WTC11 (cell line): ENCODE data around the gene ABCA3. TPM values are rescaled to one million over a fixed set of nuclear protein-coding genes. Genes with fewer than 3 reads are reported as not detected.

Experiments used
- ATAC-seq: fragments of 200-7000 bp; cut with Tn5 transposase; 2 replicates; pipeline ENCODE4 v1.10.0; 2021; ENCODE audit warnings: mild to moderate bottlenecking, moderate library complexity
- CTCF ChIA-PET: fragments of 300-600 bp; sonication (Branson Sonifier 250); formaldehyde crosslinking; loops from one replicate; lab custom pipeline; 2021; ENCODE audit warnings: antibody characterized with exemption; lab: Charles Lee
- POLR2A ChIA-PET: fragments of 350-600 bp; sonication (Branson Sonifier 250); formaldehyde crosslinking; loops from one replicate; lab custom pipeline; 2021; ENCODE audit warnings: antibody characterized with exemption; lab: Charles Lee
- DNase-seq: peaks from one replicate; pipeline ENCODE4 v3.0.0; 2021; ENCODE audit warnings: low spot score
- H3K27ac Mint-ChIP-seq: 2 replicates; pipeline ENCODE4 v1.8.0; 2021; ENCODE audit warnings: mixed read lengths
- H3K27me3 Mint-ChIP-seq: 2 replicates; pipeline ENCODE4 v1.8.0; 2021; ENCODE audit warnings: low read depth, mild to moderate bottlenecking, moderate library complexity, mixed read lengths
- H3K36me3 Mint-ChIP-seq: 2 replicates; pipeline ENCODE4 v1.8.0; 2021; ENCODE audit warnings: mixed read lengths
- H3K4me1 Mint-ChIP-seq: 2 replicates; pipeline ENCODE4 v1.8.0; 2022; ENCODE audit warnings: mixed read lengths
- H3K4me3 Mint-ChIP-seq: 2 replicates; pipeline ENCODE4 v1.8.0; 2021; ENCODE audit warnings: mild to moderate bottlenecking, moderate library complexity, mixed read lengths
- H3K9me3 Mint-ChIP-seq: 2 replicates; pipeline ENCODE4 v1.8.0; 2021; ENCODE audit warnings: mixed read lengths
- CREB1 ChIP-seq: sonication (generic); formaldehyde crosslinking; IDR thresholded peaks from 2 replicates; pipeline ENCODE4 v1.8.0; 2023; ENCODE audit warnings: mild to moderate bottlenecking, missing genetic modification reagents
- CREM ChIP-seq: sonication (generic); formaldehyde crosslinking; IDR thresholded peaks from 2 replicates; pipeline ENCODE4 v1.8.1; 2022; ENCODE audit warnings: mild to moderate bottlenecking, missing genetic modification reagents, moderate library complexity
- EMX1 ChIP-seq: fragments of 250-450 bp; sonication (Bioruptor Pico); IDR thresholded peaks from 2 replicates; pipeline ENCODE4 v1.8.0; 2021; ENCODE audit warnings: mild to moderate bottlenecking
- FOXP1 ChIP-seq: sonication (generic); formaldehyde crosslinking; IDR thresholded peaks from 2 replicates; pipeline ENCODE4 v1.8.0; 2022; ENCODE audit warnings: missing genetic modification reagents, mild to moderate bottlenecking, moderate library complexity, borderline replicate concordance
- GABPB1 ChIP-seq: sonication (generic); formaldehyde crosslinking; IDR thresholded peaks from 2 replicates; pipeline ENCODE4 v1.8.1; 2023; ENCODE audit warnings: mild to moderate bottlenecking, missing genetic modification reagents
- MYBL2 ChIP-seq: sonication (generic); formaldehyde crosslinking; IDR thresholded peaks from 2 replicates; pipeline ENCODE4 v1.8.1; 2023; ENCODE audit warnings: mild to moderate bottlenecking, moderate library complexity, missing genetic modification reagents
- NFE2L1 ChIP-seq: sonication (generic); formaldehyde crosslinking; IDR thresholded peaks from 2 replicates; pipeline ENCODE4 v1.8.1; 2023; ENCODE audit warnings: missing genetic modification reagents
- NFYB ChIP-seq: sonication (generic); formaldehyde crosslinking; conservative IDR thresholded peaks from 2 replicates; pipeline ENCODE4 v1.8.0; 2022; ENCODE audit warnings: low read depth, missing genetic modification reagents
- SMAD3 ChIP-seq: sonication (generic); formaldehyde crosslinking; IDR thresholded peaks from 2 replicates; pipeline ENCODE4 v1.8.0; 2022; ENCODE audit warnings: missing genetic modification reagents, mild to moderate bottlenecking, borderline replicate concordance
- TCF7 ChIP-seq: sonication (generic); formaldehyde crosslinking; IDR thresholded peaks from 2 replicates; pipeline ENCODE4 v1.8.0; 2022; ENCODE audit warnings: mild to moderate bottlenecking, low read depth, missing genetic modification reagents, moderate library complexity
- TEAD1 ChIP-seq: sonication (generic); formaldehyde crosslinking; IDR thresholded peaks from 2 replicates; pipeline ENCODE4 v1.8.0; 2022; ENCODE audit warnings: mild to moderate bottlenecking, missing genetic modification reagents
- TP53 ChIP-seq: sonication (generic); formaldehyde crosslinking; IDR thresholded peaks from 2 replicates; pipeline ENCODE4 v1.8.1; 2023; ENCODE audit warnings: mild to moderate bottlenecking, missing genetic modification reagents
- ZNF121 ChIP-seq: sonication (generic); formaldehyde crosslinking; IDR thresholded peaks from 2 replicates; pipeline ENCODE4 v1.8.0; 2023; ENCODE audit warnings: missing genetic modification reagents
- ZNF138 ChIP-seq: sonication (generic); formaldehyde crosslinking; conservative IDR thresholded peaks from 2 replicates; pipeline ENCODE4 v1.8.1; 2022; ENCODE audit warnings: mild to moderate bottlenecking, moderate library complexity, missing genetic modification reagents
- ZNF219 ChIP-seq: sonication (generic); formaldehyde crosslinking; IDR thresholded peaks from 2 replicates; pipeline ENCODE4 v1.8.0; 2023; ENCODE audit warnings: missing genetic modification reagents, mild to moderate bottlenecking, borderline replicate concordance
- total RNA-seq: library from RNA; stranded (reverse); gene quantifications from 3 replicates; pipeline ENCODE4 v1.2.3, GENCODE V29; 2021
- TF ChIP-seq, protein P1 (sequence below): sonication (generic); formaldehyde crosslinking; IDR thresholded peaks from 2 replicates; pipeline ENCODE4 v1.8.0; 2022; ENCODE audit warnings: missing genetic modification reagents
- TF ChIP-seq, protein P2 (sequence below): fragments of 200-600 bp; IDR thresholded peaks from 2 replicates; pipeline ENCODE4 v1.8.0; 2022; ENCODE audit warnings: antibody characterized with exemption
- TF ChIP-seq, protein P3 (sequence below): sonication (generic); formaldehyde crosslinking; IDR thresholded peaks from 2 replicates; pipeline ENCODE4 v1.8.1; 2022; ENCODE audit warnings: low read depth, mild to moderate bottlenecking, moderate library complexity, missing genetic modification reagents, borderline replicate concordance

Gene ABCA3
- total RNA-seq, 1 experiment from 2014 or later: 12.1 TPM

DNA sequence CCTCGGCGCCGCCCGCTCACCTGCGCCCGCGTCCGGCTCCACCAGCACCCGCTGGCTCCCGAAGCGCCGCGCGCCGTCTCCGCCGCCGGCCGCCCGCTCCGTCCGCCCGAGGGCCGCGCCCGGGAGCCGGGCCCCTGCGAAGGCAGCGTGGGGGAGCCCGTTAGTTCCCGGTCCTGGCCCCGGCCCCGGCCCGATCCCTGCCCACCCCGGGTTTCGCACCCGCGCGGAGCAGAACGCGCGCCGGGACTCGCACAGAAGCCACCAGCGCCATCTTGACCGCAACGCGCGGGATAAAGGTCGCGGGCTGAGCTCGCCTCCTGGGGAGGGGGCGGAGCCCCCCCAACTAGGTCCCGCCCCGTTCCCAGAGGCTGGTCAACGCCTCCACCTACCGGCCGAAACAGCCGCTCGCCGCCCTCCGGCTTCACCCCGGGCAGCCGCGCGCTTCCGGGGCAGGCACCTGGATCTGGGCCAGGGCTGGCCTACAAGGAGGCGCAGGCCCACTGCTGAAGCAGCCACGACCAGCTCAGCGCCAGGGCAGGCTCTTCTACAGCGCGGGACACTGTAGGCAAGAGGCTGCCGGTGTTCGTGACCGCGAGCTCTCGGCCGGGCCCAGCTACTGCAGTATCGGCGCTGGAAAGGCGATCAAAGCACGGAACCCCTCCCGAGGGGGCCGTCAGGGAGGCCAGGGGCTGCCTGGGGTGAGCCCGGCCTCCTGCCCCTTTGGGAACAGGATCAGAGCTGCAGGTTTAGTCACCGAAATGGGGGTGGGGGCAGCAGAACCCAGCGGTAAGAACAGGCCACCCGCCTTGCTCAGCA, 89.0 kb downstream of the ABCA3 start, which contains the start of gene ECI1 (continued):
- no peak for TF ChIP-seq ZNF219
- TF ChIP-seq FOXP1 (CRISPR knock-in tag): no peak; the same call in none of the 2 replicates
- no peak for TF ChIP-seq EMX1
- no peak for TF ChIP-seq ZNF138

DNA sequence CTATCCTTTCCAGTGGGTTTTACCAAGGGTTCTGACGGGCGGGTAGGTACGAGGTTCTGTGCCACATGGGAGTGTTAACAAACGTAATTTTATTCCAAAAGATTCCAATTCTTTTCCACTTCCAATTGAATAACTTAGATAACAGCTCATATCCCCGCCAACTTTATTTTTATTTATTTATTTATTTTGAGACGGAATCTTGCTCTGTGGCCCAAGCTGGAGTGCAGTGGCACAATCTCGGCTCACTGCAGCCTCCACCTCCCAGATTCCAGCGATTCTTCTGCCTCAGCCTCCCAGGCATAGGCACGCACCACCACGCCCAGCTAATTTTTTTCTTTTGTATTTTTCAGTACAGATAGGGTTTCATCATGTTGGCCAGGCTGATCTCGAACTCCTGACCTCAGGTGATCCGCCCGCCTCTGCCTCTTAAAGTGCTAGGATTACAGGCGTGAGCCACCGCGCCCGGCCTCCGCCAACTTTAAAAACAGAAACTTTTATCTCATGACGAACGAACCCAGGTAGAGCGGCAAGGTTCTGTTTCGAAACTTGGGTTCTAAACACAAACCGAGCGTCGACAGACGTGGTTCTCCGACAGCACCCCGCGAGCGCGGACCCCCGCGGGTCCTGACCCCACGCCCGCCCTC, 89.8 kb downstream of the ABCA3 start:
- Mint-ChIP-seq H3K36me3 (peaks cover 35% of the 10 kb centered on the region), H3K4me1 (peaks cover 9% of the 10 kb centered on the region), H3K9me3 (no peaks in the 10 kb centered on the region), H3K4me3 (peak overlapping the region; percentile 92), H3K27me3 (no peaks in the 10 kb centered on the region), H3K27ac (peak overlapping the region; percentile 87)
- ATAC-seq (no peak), DNase-seq (no peak)
- no peak for TF ChIP-seq TEAD1 (CRISPR knock-in tag)
- TF ChIP-seq GABPB1 (CRISPR knock-in tag): peak; percentile 41; the same call in 1 of the 2 replicates
- TF ChIP-seq ZNF121 (CRISPR knock-in tag): 0 out of 2 replicates have a peak, but pooled peaks have one; percentile 8
- CTCF ChIA-PET: interaction anchor here (0.6 to 3.8 kb wide), 18 partner anchors 9 to 300 kb away, joined by 3 to 62 read pairs (median 5); partner anchors contain the start of genes CASKIN1, DNASE1L2, PGP and TEDC2
- POLR2A ChIA-PET: interaction anchor here (0.8 to 4.7 kb wide), 10 partner anchors 12 to 251 kb away, joined by 3 to 28 read pairs (median 6); partner anchors contain the start of genes ABCA3, BRICD5, DNASE1L2 and MLST8

DNA sequence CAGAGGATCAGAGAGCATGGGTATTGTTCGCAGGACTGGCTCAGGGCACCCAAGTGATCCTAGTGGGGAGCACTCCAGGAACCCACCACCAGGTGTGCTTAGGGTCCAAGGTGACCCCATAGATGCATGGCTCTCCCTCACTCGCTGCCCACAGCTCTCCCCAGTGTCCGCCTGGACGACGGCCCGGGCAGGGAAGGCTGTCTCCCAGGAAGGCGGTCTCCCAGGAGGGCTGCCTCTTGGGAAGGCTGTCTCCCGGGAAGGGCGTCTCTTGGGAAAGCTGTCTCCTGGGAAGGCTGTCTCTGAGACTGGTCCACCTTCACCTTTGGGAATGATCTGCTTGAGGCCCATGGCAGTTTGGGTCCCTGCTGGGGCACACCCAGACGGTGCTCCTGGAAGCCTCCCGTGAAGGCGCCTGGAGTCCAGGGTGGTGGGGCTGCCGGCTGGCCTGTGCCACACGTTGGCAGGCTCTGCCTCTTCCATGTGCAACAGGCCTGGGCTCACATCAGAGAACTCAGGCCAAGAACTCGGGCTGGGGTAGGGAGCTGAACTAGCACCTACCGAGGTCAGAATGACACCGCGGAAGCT, 94.1 kb downstream of the ABCA3 start:
- ATAC-seq: no peak
- ChIA-PET POLR2A (no interaction called here), CTCF (interaction anchor here (1.2 to 1.5 kb wide), 2 partner anchors 8 to 51 kb away, joined by 3 to 4 read pairs; no protein-coding TSS in a partner anchor)
- Mint-ChIP-seq H3K36me3 (peaks cover 35% of the 10 kb centered on the region), H3K27ac (no peak overlapping the region), H3K27me3 (no peaks in the 10 kb centered on the region), H3K4me1 (no peaks in the 10 kb centered on the region), H3K9me3 (no peaks in the 10 kb centered on the region), H3K4me3 (no peak overlapping the region)
- TF ChIP-seq CREM (CRISPR knock-in tag) (no peak), EMX1 (no peak), NFYB (CRISPR knock-in tag) (no peak), SMAD3 (CRISPR knock-in tag) (no peak), TP53 (CRISPR knock-in tag) (no peak), NFE2L1 (CRISPR knock-in tag) (no peak), TCF7 (CRISPR knock-in tag) (no peak), MYBL2 (CRISPR knock-in tag) (no peak), CREB1 (CRISPR knock-in tag) (no peak), ZNF121 (CRISPR knock-in tag) (no peak)
- TF ChIP-seq, protein P1, sequence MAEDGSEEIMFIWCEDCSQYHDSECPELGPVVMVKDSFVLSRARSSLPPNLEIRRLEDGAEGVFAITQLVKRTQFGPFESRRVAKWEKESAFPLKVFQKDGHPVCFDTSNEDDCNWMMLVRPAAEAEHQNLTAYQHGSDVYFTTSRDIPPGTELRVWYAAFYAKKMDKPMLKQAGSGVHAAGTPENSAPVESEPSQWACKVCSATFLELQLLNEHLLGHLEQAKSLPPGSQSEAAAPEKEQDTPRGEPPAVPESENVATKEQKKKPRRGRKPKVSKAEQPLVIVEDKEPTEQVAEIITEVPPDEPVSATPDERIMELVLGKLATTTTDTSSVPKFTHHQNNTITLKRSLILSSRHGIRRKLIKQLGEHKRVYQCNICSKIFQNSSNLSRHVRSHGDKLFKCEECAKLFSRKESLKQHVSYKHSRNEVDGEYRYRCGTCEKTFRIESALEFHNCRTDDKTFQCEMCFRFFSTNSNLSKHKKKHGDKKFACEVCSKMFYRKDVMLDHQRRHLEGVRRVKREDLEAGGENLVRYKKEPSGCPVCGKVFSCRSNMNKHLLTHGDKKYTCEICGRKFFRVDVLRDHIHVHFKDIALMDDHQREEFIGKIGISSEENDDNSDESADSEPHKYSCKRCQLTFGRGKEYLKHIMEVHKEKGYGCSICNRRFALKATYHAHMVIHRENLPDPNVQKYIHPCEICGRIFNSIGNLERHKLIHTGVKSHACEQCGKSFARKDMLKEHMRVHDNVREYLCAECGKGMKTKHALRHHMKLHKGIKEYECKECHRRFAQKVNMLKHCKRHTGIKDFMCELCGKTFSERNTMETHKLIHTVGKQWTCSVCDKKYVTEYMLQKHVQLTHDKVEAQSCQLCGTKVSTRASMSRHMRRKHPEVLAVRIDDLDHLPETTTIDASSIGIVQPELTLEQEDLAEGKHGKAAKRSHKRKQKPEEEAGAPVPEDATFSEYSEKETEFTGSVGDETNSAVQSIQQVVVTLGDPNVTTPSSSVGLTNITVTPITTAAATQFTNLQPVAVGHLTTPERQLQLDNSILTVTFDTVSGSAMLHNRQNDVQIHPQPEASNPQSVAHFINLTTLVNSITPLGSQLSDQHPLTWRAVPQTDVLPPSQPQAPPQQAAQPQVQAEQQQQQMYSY (CRISPR knock-in tag): no peak
- TF ChIP-seq, protein P2, sequence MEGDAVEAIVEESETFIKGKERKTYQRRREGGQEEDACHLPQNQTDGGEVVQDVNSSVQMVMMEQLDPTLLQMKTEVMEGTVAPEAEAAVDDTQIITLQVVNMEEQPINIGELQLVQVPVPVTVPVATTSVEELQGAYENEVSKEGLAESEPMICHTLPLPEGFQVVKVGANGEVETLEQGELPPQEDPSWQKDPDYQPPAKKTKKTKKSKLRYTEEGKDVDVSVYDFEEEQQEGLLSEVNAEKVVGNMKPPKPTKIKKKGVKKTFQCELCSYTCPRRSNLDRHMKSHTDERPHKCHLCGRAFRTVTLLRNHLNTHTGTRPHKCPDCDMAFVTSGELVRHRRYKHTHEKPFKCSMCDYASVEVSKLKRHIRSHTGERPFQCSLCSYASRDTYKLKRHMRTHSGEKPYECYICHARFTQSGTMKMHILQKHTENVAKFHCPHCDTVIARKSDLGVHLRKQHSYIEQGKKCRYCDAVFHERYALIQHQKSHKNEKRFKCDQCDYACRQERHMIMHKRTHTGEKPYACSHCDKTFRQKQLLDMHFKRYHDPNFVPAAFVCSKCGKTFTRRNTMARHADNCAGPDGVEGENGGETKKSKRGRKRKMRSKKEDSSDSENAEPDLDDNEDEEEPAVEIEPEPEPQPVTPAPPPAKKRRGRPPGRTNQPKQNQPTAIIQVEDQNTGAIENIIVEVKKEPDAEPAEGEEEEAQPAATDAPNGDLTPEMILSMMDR: no peak
- TF ChIP-seq, protein P3, sequence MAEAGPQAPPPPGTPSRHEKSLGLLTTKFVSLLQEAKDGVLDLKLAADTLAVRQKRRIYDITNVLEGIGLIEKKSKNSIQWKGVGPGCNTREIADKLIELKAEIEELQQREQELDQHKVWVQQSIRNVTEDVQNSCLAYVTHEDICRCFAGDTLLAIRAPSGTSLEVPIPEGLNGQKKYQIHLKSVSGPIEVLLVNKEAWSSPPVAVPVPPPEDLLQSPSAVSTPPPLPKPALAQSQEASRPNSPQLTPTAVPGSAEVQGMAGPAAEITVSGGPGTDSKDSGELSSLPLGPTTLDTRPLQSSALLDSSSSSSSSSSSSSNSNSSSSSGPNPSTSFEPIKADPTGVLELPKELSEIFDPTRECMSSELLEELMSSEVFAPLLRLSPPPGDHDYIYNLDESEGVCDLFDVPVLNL: no peak
- no peak for DNase-seq
